ENCODE measurements around the gene RNF25.

GRCh38 chr2:218703341-218703740 lies 31.5 kb upstream of the RNF25 start:
- TF ChIP-seq, protein P1, sequence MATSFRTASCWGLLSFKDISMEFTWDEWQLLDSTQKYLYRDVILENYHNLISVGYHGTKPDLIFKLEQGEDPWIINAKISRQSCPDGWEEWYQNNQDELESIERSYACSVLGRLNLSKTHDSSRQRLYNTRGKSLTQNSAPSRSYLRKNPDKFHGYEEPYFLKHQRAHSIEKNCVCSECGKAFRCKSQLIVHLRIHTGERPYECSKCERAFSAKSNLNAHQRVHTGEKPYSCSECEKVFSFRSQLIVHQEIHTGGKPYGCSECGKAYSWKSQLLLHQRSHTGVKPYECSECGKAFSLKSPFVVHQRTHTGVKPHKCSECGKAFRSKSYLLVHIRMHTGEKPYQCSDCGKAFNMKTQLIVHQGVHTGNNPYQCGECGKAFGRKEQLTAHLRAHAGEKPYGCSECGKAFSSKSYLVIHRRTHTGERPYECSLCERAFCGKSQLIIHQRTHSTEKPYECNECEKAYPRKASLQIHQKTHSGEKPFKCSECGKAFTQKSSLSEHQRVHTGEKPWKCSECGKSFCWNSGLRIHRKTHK (tag by site-specific recombination; IDR thresholded peaks at IDR 0.05): no peak
- TF ChIP-seq ZNF530 (tag by site-specific recombination; IDR thresholded peaks at IDR 0.05; ENCODE audit: low read depth): no peak
- TF ChIP-seq ZNF133 (tag by site-specific recombination; IDR thresholded peaks at IDR 0.05): no peak
